IPS-18a (cell line): ENCODE measurements around the gene NSFL1C.

Experiments used
- H3K27ac ChIP-seq: one replicate; pipeline ENCODE4 v1.5.1; 2013; ENCODE audit warnings: low read length
- H3K27me3 ChIP-seq: one replicate; pipeline ENCODE4 v1.6.1; 2013; ENCODE audit warnings: mild to moderate bottlenecking, low read length; ENCODE audit not compliant: control insufficient read depth, insufficient read depth
- H3K36me3 ChIP-seq: one replicate; pipeline ENCODE4 v1.6.1; 2013; ENCODE audit warnings: low read depth, low read length; ENCODE audit not compliant: control insufficient read depth
- H3K4me1 ChIP-seq: one replicate; pipeline ENCODE4 v1.6.1; 2013; ENCODE audit warnings: low read depth, low read length; ENCODE audit not compliant: control insufficient read depth
- H3K4me3 ChIP-seq: one replicate; pipeline ENCODE4 v1.5.1; 2013; ENCODE audit warnings: low read length
- H3K9ac ChIP-seq: one replicate; pipeline ENCODE4 v1.6.1; 2013; ENCODE audit warnings: mild to moderate bottlenecking, low read length, moderate library complexity
- H3K9me3 ChIP-seq: one replicate; pipeline ENCODE4 v1.6.1; 2013; ENCODE audit warnings: low read depth, low read length; ENCODE audit not compliant: control insufficient read depth

Gene NSFL1C

GRCh38 chr20:1496930-1497329, 30.3 kb upstream of the NSFL1C start:
- no peaks in the 10 kb centered on the region for H3K9me3 ChIP-seq
- H3K27ac ChIP-seq = no peak overlapping the region
- no peaks in the 10 kb centered on the region for H3K36me3 ChIP-seq
- H3K4me3 ChIP-seq = no peak overlapping the region
- H3K27me3 ChIP-seq = no peaks in the 10 kb centered on the region
- peaks cover 9% of the 10 kb centered on the region for H3K4me1 ChIP-seq
- no peak overlapping the region for H3K9ac ChIP-seq

GRCh38 chr20:1494436-1494835, 27.8 kb upstream of the NSFL1C start:
- no peaks in the 10 kb centered on the region for H3K36me3 ChIP-seq
- H3K27ac ChIP-seq = no peak overlapping the region
- no peaks in the 10 kb centered on the region for H3K4me1 ChIP-seq
- no peaks in the 10 kb centered on the region for H3K27me3 ChIP-seq
- H3K4me3 ChIP-seq = no peak overlapping the region
- H3K9ac ChIP-seq = no peak overlapping the region
- no peaks in the 10 kb centered on the region for H3K9me3 ChIP-seq

- H3K36me3 ChIP-seq = no peaks in the 10 kb centered on the region
- H3K9me3 ChIP-seq = no peaks in the 10 kb centered on the region
- H3K27ac ChIP-seq = no peak overlapping the region
- H3K4me1 ChIP-seq = no peaks in the 10 kb centered on the region
- H3K27me3 ChIP-seq = no peaks in the 10 kb centered on the region
- H3K4me3 ChIP-seq = no peak overlapping the region
- H3K9ac ChIP-seq = no peak overlapping the region
Measured at GRCh38 chr20:1493536-1493935, 26.9 kb upstream of the NSFL1C start.

GRCh38 chr20:1491860-1492642, 25.4 kb upstream of the NSFL1C start:
- Histone ChIP-seq H3K36me3 (no peaks in the 10 kb centered on the region), H3K27ac (no peak overlapping the region), H3K9ac (no peak overlapping the region), H3K9me3 (no peaks in the 10 kb centered on the region), H3K4me3 (no peak overlapping the region), H3K4me1 (no peaks in the 10 kb centered on the region), H3K27me3 (no peaks in the 10 kb centered on the region)

- Histone ChIP-seq H3K9me3 (no peaks in the 10 kb centered on the region), H3K36me3 (no peaks in the 10 kb centered on the region), H3K4me3 (no peak within 1 kb of the TSS), H3K27ac (no peak within 1 kb of the TSS), H3K9ac (no peak within 1 kb of the TSS), H3K27me3 (no peaks in the 10 kb centered on the region), H3K4me1 (no peaks in the 10 kb centered on the region)
Measured at GRCh38 chr20:1491281-1491840, 24.7 kb upstream of the NSFL1C start, which contains the start of gene SIRPB2. Gene SIRPB2 (minus strand): TSS chr20:1491420. CDS start chr20:1491359, 61 bp downstream.

- no peaks in the 10 kb centered on the region for H3K4me1 ChIP-seq
- no peaks in the 10 kb centered on the region for H3K36me3 ChIP-seq
- H3K27me3 ChIP-seq = no peaks in the 10 kb centered on the region
- H3K9me3 ChIP-seq = no peaks in the 10 kb centered on the region
- H3K9ac ChIP-seq = no peak overlapping the region
- H3K4me3 ChIP-seq = no peak overlapping the region
- no peak overlapping the region for H3K27ac ChIP-seq
Measured at GRCh38 chr20:1490643-1491195, 24.1 kb upstream of the NSFL1C start.

- Histone ChIP-seq H3K4me3 (no peak overlapping the region), H3K27ac (no peak overlapping the region), H3K4me1 (no peaks in the 10 kb centered on the region), H3K36me3 (no peaks in the 10 kb centered on the region), H3K9me3 (no peaks in the 10 kb centered on the region), H3K9ac (no peak overlapping the region), H3K27me3 (no peaks in the 10 kb centered on the region)
Measured at GRCh38 chr20:1489764-1490436, 23.3 kb upstream of the NSFL1C start.

- Histone ChIP-seq H3K9ac (no peak overlapping the region), H3K4me3 (no peak overlapping the region), H3K36me3 (no peaks in the 10 kb centered on the region), H3K9me3 (no peaks in the 10 kb centered on the region), H3K27ac (no peak overlapping the region), H3K27me3 (no peaks in the 10 kb centered on the region), H3K4me1 (no peaks in the 10 kb centered on the region)
Measured at GRCh38 chr20:1489325-1489724, 22.7 kb upstream of the NSFL1C start.

GRCh38 chr20:1486566-1486965, 19.9 kb upstream of the NSFL1C start:
- Histone ChIP-seq H3K27ac (no peak overlapping the region), H3K9ac (no peak overlapping the region), H3K36me3 (no peaks in the 10 kb centered on the region), H3K9me3 (no peaks in the 10 kb centered on the region), H3K4me1 (no peaks in the 10 kb centered on the region), H3K27me3 (no peaks in the 10 kb centered on the region), H3K4me3 (no peak overlapping the region)

GRCh38 chr20:1484438-1485116, 17.9 kb upstream of the NSFL1C start:
- no peaks in the 10 kb centered on the region for H3K4me1 ChIP-seq
- no peak overlapping the region for H3K9ac ChIP-seq
- no peak overlapping the region for H3K27ac ChIP-seq

GRCh38 chr20:1479831-1480595, 13.4 kb upstream of the NSFL1C start:
- Histone ChIP-seq H3K36me3 (no peaks in the 10 kb centered on the region), H3K27me3 (no peaks in the 10 kb centered on the region), H3K9ac (no peak overlapping the region), H3K4me3 (no peak overlapping the region), H3K4me1 (no peaks in the 10 kb centered on the region), H3K9me3 (no peaks in the 10 kb centered on the region), H3K27ac (no peak overlapping the region)

More at GRCh38 chr20:1484438-1485116, 17.9 kb upstream of the NSFL1C start:
- Histone ChIP-seq H3K27me3 (no peaks in the 10 kb centered on the region), H3K36me3 (no peaks in the 10 kb centered on the region), H3K4me3 (no peak overlapping the region), H3K9me3 (no peaks in the 10 kb centered on the region)
